GM13977 (cell line): ENCODE data around the gene THBS3.
"Not testable (repeated sequence)": the region's sequence is repeated elsewhere in the genome, so short reads cannot be mapped to it uniquely, and the experiment has no call there.

Experiments used
- DNase-seq: peaks from one replicate; pipeline ENCODE4 v3.0.0; 2012; ENCODE audit warnings: low spot score
- in situ Hi-C: fragments of 300-500 bp; cut with MboI; formaldehyde crosslinking; loops from one replicate; pipeline ENCODE4 v1.12.0; 2022; ENCODE audit warnings: low sequenced_read_pairs, low pct_unique_long_range_greater_than_20kb, mixed read lengths, inconsistent platforms; ENCODE audit not compliant: unreplicated experiment
- TF ChIP-seq, protein P1 (sequence below): IDR thresholded peaks from 2 replicates; pipeline ENCODE4 v1.5.1; 2012; ENCODE audit warnings: mild to moderate bottlenecking, control low read depth; ENCODE audit not compliant: insufficient read depth; ENCODE audit errors: extremely low read depth, missing control alignments

The THBS3 gene

DNA sequence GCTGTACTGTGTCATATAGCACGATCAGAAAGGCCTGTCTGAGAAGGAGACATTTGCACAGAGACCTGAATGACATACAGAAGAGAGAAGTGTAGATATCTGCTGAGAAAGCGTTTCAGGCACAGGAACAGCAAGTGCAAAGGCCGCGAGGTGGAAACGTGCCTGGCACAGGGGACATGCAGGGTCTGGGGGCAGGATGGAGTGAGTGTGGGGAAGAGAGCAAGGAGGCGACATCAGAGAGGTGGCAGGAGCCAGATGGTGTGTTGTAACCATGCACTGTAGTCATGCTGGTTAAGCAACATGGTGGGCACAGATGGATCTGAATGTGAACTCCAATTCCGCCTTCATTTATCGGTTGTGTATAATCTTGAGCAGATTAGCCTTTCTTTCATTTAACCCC lies 47.6 kb downstream of the THBS3 start:
- in situ Hi-C loops = no loop called here
- TF ChIP-seq, protein P1, sequence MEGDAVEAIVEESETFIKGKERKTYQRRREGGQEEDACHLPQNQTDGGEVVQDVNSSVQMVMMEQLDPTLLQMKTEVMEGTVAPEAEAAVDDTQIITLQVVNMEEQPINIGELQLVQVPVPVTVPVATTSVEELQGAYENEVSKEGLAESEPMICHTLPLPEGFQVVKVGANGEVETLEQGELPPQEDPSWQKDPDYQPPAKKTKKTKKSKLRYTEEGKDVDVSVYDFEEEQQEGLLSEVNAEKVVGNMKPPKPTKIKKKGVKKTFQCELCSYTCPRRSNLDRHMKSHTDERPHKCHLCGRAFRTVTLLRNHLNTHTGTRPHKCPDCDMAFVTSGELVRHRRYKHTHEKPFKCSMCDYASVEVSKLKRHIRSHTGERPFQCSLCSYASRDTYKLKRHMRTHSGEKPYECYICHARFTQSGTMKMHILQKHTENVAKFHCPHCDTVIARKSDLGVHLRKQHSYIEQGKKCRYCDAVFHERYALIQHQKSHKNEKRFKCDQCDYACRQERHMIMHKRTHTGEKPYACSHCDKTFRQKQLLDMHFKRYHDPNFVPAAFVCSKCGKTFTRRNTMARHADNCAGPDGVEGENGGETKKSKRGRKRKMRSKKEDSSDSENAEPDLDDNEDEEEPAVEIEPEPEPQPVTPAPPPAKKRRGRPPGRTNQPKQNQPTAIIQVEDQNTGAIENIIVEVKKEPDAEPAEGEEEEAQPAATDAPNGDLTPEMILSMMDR = no peak
- no peak for DNase-seq

DNA sequence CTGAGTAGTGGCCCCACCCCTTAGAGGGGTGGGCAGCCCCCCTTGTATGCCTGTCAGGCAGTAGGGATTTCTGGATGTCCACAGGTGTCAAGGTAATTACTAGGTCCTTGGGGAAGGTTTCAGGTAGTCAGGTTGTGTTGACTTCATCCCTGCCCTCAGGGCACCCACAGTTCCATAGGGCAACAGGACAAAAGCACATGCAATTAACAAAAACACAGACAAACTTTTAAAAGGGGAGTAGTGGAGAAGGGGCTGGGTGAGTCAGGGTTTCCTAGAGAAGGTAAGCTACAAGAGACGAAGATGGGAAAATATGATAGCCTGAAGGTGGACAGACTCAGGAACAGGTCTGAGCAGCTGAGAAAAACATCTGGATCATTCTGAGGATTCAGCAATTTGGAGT lies 48.7 kb downstream of the THBS3 start:
- TF ChIP-seq, protein P1 = no peak
- no peak for DNase-seq
- in situ Hi-C loops = no loop called here

DNA sequence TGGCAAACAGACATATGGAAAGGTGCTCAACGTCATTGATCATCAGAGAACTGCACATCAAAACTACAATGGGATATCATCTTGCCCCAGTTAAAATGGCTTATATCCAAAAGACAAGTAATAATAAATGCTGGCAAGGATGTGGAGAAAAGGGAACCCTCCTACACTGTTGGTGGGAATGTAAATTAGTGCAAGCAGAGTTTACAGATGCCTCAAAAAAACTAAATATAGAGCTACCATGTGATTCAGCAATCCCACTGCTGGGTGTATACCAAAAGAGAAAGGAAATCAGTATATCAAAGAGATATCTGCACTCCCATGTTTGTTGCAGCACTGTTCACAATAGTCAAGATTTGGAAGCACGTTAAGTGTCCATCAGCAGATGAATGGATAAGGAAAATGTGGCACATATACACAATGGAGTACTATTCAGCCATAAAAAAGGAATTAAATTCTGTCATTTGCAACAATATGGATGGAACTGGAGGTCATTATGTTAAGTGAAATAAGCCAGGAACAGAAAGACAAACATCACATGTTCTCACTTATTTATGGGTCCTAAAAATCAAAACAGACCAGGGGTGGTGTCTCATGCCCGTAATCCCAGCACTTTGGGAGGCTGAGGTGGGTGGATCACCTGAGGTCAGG lies 51.6 kb downstream of the THBS3 start:
- DNase-seq, in situ Hi-C loops: not testable (repeated sequence)
